ENCODE measurements around the gene NPTN.
A peak's percentile ranks its signal among the peaks of the same experiment; 100 is the strongest.

Gene NPTN

DNA sequence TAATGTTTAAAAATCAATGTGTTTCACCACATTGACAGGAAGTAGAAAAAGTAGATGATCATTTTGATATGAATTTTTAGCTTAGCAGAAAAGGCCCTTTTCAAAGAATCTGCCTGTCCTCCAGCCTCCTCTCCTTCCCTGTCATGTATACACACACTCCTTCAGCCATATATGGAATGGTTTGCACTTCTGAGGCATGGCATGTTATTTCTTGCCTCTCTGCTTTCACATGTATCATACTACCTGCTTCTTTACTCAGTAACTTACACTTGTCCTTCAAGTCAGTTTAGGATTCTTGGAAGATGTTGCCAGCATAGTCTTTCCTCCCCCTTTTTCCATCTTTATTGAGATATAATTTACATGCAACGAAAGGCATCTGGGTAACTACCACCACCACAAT is 111.2 kb downstream of the NPTN start:
- no peak for DNase-seq (ENCODE audit: low spot score)

DNA sequence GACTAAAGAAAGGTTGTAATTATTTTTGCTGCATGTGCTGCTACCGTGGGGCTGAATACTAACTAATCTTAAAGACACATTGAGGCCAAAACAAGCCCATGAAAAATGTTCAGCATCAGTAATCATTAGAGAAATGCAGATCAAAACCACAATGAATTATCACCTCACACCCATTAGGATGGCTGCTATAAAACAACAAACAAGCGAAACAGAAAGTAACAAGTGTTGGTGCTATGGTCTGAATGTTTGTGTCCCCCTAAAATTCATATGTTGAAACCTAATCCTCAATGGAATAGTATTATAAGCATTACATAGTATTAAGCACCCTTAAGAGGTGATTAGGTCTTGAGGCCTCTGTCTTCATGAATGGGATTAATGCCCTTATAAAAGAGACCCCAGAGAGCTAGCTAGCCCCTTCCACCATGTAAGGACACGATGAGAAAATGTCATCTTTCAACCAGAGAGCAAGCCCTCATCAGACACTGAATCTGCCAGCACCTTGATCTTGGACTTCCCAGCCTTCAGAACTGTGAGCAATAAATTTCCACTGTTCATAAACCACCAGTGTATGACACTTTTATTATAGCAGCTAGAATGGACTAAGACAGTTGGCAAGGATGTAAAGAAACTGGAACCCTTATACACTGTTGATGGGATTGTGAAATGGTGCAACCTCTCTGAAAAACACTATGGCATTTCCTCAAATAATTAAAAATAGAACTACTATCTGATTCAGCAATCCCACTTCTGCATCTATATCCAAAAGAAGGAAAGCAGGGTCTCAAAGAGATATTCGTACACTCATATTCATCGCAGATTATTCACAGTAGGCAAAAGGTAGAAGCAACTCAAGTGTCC is 114.1 kb downstream of the NPTN start:
- no peak for DNase-seq (ENCODE audit: low spot score)

DNA sequence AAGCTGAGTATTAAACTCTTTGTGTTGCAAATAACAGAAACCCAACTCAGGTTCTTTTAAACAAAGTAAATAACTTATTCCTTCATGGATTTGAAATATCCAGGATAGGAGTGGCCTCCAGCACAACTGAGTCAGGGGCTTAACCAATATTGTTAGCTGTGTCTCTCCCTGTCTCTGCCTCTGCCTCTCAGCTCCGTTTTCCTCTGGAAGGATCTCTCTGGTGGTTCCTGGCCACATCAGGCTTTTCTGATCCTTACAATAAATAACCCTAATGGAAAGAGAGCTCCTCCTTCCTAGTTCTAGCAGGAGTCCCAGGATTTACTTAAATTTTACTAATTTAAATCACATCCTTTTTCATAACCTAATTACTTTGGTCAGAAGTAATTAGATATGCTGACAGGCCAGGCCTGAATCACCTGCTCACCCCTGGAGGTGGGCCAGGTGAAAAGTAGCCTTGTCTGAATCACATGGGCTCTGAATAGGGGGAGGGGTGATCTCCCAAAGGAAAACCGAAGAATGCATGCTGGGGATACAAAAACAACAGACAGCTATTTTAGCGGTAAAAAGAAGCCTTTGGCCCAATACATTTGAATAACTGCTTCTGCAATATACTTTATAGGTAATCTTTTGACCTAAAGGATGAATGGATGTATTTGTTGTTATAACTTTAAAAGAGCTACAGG is 114.9 kb downstream of the NPTN start:
- DNase-seq (ENCODE audit: low spot score): peak; percentile 27

DNA sequence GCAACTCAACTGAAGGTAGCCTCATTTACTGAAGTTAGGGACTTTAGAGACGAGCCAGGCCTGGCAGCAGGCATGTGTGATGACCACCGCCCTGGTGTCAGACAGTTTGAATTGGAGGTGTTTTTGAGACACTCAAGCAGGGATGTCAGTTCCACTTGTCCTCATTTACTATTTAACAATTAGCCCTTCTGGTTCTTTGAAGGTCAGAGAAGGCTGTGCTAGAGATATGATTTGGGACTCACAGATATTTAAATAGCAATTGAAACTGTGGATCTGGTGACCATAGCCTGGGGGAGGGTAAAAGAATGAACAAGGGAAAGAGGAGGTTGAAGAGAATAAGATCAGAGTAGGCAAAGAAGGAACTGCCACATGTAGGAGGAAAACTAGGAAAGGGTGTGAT is 115.6 kb downstream of the NPTN start:
- no peak for DNase-seq (ENCODE audit: low spot score)

DNA sequence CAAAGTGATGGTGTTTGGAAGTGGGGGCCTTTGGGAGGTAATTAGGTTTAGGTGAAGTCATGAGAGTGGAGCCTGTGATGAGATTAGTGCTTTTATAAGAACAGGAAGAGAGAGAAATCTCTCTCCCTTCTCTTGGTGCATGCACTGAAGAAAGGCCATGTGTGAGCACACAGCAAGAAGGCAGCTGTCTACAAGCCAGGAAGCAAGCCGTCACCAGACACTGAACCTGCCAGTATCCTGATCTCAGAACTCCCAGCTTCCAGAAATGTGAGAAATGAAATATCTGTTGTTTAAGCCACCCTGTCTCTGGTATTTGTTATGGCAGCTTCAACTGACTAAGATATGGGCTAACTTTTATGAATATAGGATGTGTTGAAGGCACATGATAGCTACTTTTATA is 117.7 kb downstream of the NPTN start:
- peak; percentile 68 for DNase-seq (ENCODE audit: low spot score)

Measured in SK-N-DZ (cell line).